ENCODE results near the gene DFFA. TPM values are rescaled to one million over a fixed set of nuclear protein-coding genes. Genes with fewer than 3 reads are reported as not detected.

The DFFA gene
- total RNA-seq, 1 experiment from 2014 or later = 80.2 TPM

- no peak for DNase-seq
- no peaks in the 10 kb centered on the region for H3K27me3 ChIP-seq (replicated peaks; ENCODE audit: control insufficient read depth, insufficient read depth, low read length)
- Mint-ChIP-seq H3K4me3 (ENCODE audit: unreplicated experiment) (no peak overlapping the region), H3K4me1 (ENCODE audit: low read depth, unreplicated experiment) (no peaks in the 10 kb centered on the region), H3K27ac (ENCODE audit: unreplicated experiment) (no peak overlapping the region), H3K9me3 (ENCODE audit: unreplicated experiment) (no peaks in the 10 kb centered on the region), H3K36me3 (ENCODE audit: insufficient read depth, unreplicated experiment) (peaks cover 6% of the 10 kb centered on the region), H3K27me3 (ENCODE audit: insufficient read depth, unreplicated experiment) (no peaks in the 10 kb centered on the region)
- no peak for TF ChIP-seq CTCF (IDR thresholded peaks at IDR 0.05; ENCODE audit: insufficient read depth in 1 of 2, low read depth in 1 of 2, low read length in 1 of 2, severe bottlenecking in 1 of 2, unreplicated experiment in 1 of 2)
- H3K36me3 ChIP-seq (ENCODE audit: control insufficient read depth, insufficient read depth, low read length) = no peaks in the 10 kb centered on the region
- BruUV-seq (replicated peaks) = no TSS peak
- ChIA-PET POLR2A (no interaction called here), CTCF (no interaction called here)
- no peak overlapping the region for H3K4me3 ChIP-seq (ENCODE audit: low read depth, low read length)
- no peaks in the 10 kb centered on the region for H3K4me1 ChIP-seq
- intact Hi-C loops (cut with micrococcal nuclease; ENCODE audit: unreplicated experiment) = no loop called here
- H3K9me3 ChIP-seq = no peaks in the 10 kb centered on the region
Observed at GRCh38 chr1:10440794-10441193, 31.5 kb downstream of the DFFA start.

GRCh38 chr1:10440305-10440704 lies 32.0 kb downstream of the DFFA start:
- CTCF ChIA-PET = no interaction called here
- no peaks in the 10 kb centered on the region for H3K27me3 ChIP-seq (replicated peaks; ENCODE audit: control insufficient read depth, insufficient read depth, low read length)
- H3K27me3 Mint-ChIP-seq (ENCODE audit: insufficient read depth, unreplicated experiment) = no peaks in the 10 kb centered on the region
- no peaks in the 10 kb centered on the region for H3K4me1 Mint-ChIP-seq (ENCODE audit: low read depth, unreplicated experiment)
- POLR2A ChIA-PET = no interaction called here
- no peak for TF ChIP-seq CTCF (IDR thresholded peaks at IDR 0.05; ENCODE audit: insufficient read depth in 1 of 2, low read depth in 1 of 2, low read length in 1 of 2, severe bottlenecking in 1 of 2, unreplicated experiment in 1 of 2)
- H3K4me3 ChIP-seq (ENCODE audit: low read depth, low read length) = no peak overlapping the region
- H3K9me3 Mint-ChIP-seq (ENCODE audit: unreplicated experiment) = no peaks in the 10 kb centered on the region
- no TSS peak for BruUV-seq (replicated peaks)
- intact Hi-C loops (cut with micrococcal nuclease; ENCODE audit: unreplicated experiment) = no loop called here
- peaks cover 6% of the 10 kb centered on the region for H3K36me3 Mint-ChIP-seq (ENCODE audit: insufficient read depth, unreplicated experiment)
- no peaks in the 10 kb centered on the region for H3K9me3 ChIP-seq
- no peaks in the 10 kb centered on the region for H3K36me3 ChIP-seq (ENCODE audit: control insufficient read depth, insufficient read depth, low read length)
- no peak overlapping the region for H3K27ac Mint-ChIP-seq (ENCODE audit: unreplicated experiment)
- no peak overlapping the region for H3K4me3 Mint-ChIP-seq (ENCODE audit: unreplicated experiment)
- H3K4me1 ChIP-seq = no peaks in the 10 kb centered on the region
- DNase-seq = no peak

GRCh38 chr1:10438677-10439163 lies 33.6 kb downstream of the DFFA start:
- Mint-ChIP-seq H3K4me1 (ENCODE audit: low read depth, unreplicated experiment) (no peaks in the 10 kb centered on the region), H3K27me3 (ENCODE audit: insufficient read depth, unreplicated experiment) (no peaks in the 10 kb centered on the region), H3K36me3 (ENCODE audit: insufficient read depth, unreplicated experiment) (peaks cover 6% of the 10 kb centered on the region), H3K27ac (ENCODE audit: unreplicated experiment) (no peak overlapping the region), H3K4me3 (ENCODE audit: unreplicated experiment) (no peak overlapping the region), H3K9me3 (ENCODE audit: unreplicated experiment) (no peaks in the 10 kb centered on the region)
- ChIA-PET CTCF (no interaction called here), POLR2A (no interaction called here)
- intact Hi-C loops (cut with micrococcal nuclease; ENCODE audit: unreplicated experiment) = no loop called here
- no TSS peak for BruUV-seq (replicated peaks)
- Histone ChIP-seq H3K36me3 (ENCODE audit: control insufficient read depth, insufficient read depth, low read length) (no peaks in the 10 kb centered on the region), H3K4me3 (ENCODE audit: low read depth, low read length) (no peak overlapping the region), H3K4me1 (no peaks in the 10 kb centered on the region), H3K9me3 (no peaks in the 10 kb centered on the region), H3K27me3 (replicated peaks; ENCODE audit: control insufficient read depth, insufficient read depth, low read length) (no peaks in the 10 kb centered on the region)
- no peak for TF ChIP-seq CTCF (IDR thresholded peaks at IDR 0.05; ENCODE audit: insufficient read depth in 1 of 2, low read depth in 1 of 2, low read length in 1 of 2, severe bottlenecking in 1 of 2, unreplicated experiment in 1 of 2)
- no peak for DNase-seq

All from Caco-2 (cell line).